Measurements from ENCODE around the gene ANO6.

DNA sequence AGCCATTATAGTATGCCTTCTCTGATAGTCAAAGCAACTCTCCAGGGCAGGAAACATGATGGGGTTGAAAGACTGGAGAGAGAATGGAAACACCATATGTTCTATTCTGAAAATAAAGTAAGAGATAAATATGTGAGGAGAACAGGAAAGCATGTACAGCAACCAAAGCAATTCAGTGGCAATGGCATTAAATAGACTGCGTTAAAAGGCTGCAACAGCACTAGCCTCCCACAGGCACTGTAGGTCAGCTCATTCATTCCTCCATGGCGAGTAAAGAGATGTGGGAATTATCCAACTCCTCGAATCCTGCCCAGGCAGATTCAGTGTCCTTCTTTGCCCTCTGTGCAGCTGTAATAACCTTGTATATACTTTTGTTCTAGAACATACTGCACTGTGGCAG, 43.8 kb downstream of the ANO6 start:
- TF ChIP-seq CTCF (IDR thresholded peaks at IDR 0.05; ENCODE audit: low read length) (no peak), EZH2 (optimal IDR thresholded peaks at IDR 0.05; ENCODE audit: low read depth, low read length) (no peak), EZH2phosphoT487 (IDR thresholded peaks at IDR 0.05; ENCODE audit: low read length) (no peak)
